ENCODE data around the gene ZIM2. TPM values are rescaled to one million over a fixed set of nuclear protein-coding genes. Genes with fewer than 3 reads are reported as not detected.

ZIM2 gene
- total and polyA plus RNA-seq, 2 of the 4 experiments (the other 2 are of a cell fraction), result not detected

DNA sequence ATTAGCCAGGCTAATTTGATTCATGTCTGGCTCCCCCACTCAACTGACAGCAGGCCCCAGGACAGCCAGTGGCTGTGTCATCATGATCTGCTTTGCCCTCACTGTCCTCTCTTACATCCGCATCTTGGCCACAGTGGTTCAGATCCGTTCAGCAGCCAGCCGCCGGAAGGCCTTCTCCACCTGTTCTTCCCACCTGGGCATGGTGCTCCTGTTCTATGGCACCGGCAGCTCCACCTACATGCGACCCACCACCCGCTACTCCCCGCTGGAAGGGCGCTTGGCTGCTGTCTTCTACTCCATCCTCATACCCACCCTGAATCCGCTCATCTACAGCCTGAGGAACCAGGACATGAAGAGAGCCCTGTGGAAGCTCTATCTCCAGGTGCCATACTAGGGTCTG, 79.7 kb downstream of the ZIM2 start:
- Histone ChIP-seq H2BK20ac (ENCODE audit: low read depth, low read length) (no peak overlapping the region), H3K27me3 (ENCODE audit: control insufficient read depth, insufficient read depth, low read length) (no peaks in the 10 kb centered on the region), H4K8ac (ENCODE audit: low read depth in 2 of 2, low read length in 2 of 2) (no peak overlapping the region), H4K5ac (ENCODE audit: low read depth, low read length) (no peak overlapping the region), H3K4ac (ENCODE audit: low read depth, low read length) (no peak overlapping the region), H3K27ac (ENCODE audit: insufficient read depth, low read length) (no peak overlapping the region), H2AFZ (replicated peaks; ENCODE audit: low read length, poor library complexity) (no peak overlapping the region), H3K9ac (ENCODE audit: low read depth, low read length) (no peak overlapping the region), H2BK120ac (ENCODE audit: low read depth, low read length) (no peak overlapping the region), H4K91ac (ENCODE audit: insufficient read depth, low read depth, low read length) (no peak overlapping the region), H2BK5ac (ENCODE audit: low read depth, low read length, poor library complexity, severe bottlenecking) (no peak overlapping the region), H3K56ac (ENCODE audit: extremely low read depth, insufficient read depth, low read length) (no peak overlapping the region), H2BK15ac (ENCODE audit: low read depth, low read length) (no peak overlapping the region), H3K4me2 (ENCODE audit: low read depth, low read length) (no peak overlapping the region), H3K4me1 (ENCODE audit: control insufficient read depth, insufficient read depth, low read length) (no peaks in the 10 kb centered on the region), H3K79me1 (ENCODE audit: low read depth in 1 of 2, low read length in 2 of 2) (no peaks in the 10 kb centered on the region), H3K9me1 (ENCODE audit: insufficient read depth, low read length) (no peaks in the 10 kb centered on the region), H3K18ac (ENCODE audit: low read depth, low read length) (no peak overlapping the region), H2AK5ac (ENCODE audit: low read depth, low read length) (no peak overlapping the region), H3K9me3 (ENCODE audit: control insufficient read depth, insufficient read depth, low read length) (peaks cover 50% of the 10 kb centered on the region), H2AK9ac (replicated peaks; ENCODE audit: low read depth, low read length, poor library complexity) (no peak overlapping the region), H4K20me1 (ENCODE audit: insufficient read depth, low read length) (no peaks in the 10 kb centered on the region), H3K23ac (ENCODE audit: low read depth, low read length) (no peak overlapping the region), H3K4me3 (ENCODE audit: insufficient read depth, low read depth, low read length) (no peak overlapping the region), H3K14ac (replicated peaks; ENCODE audit: low read depth, low read length) (no peak overlapping the region), H3K36me3 (ENCODE audit: control insufficient read depth, insufficient read depth, low read length) (no peaks in the 10 kb centered on the region)
- no peak for ATAC-seq (ENCODE audit: low read depth)
- DNase-seq, result no peak
- intact Hi-C loops (cut with micrococcal nuclease), result no loop called here
- in situ Hi-C loops (cut with MboI; ENCODE audit: low sequenced_read_pairs), result no loop called here
- WGBS, 2 experiments (ENCODE audit: extremely low coverage in 2 of 2, insufficient read length in 1 of 2), result no CpG with 5 or more reads among the region's 10 CpGs
- no TSS peak for BruUV-seq (replicated peaks)
- ChIA-PET POLR2A (ENCODE audit: unreplicated experiment) (no interaction called here), CTCF (no interaction called here)
- dilution Hi-C loops (cut with HindIII; ENCODE audit: low sequenced_read_pairs, unreplicated experiment), result no loop called here
- no peak for TF ChIP-seq CHD1 (IDR thresholded peaks at IDR 0.05; ENCODE audit: low read depth, low read length)
- no peak for TF ChIP-seq RFX5 (IDR thresholded peaks at IDR 0.05; ENCODE audit: low read depth, low read length)
- TF ChIP-seq MAZ (IDR thresholded peaks at IDR 0.05; ENCODE audit: borderline replicate concordance, low read depth, low read length), result no peak
- TF ChIP-seq NFE2L2 (IDR thresholded peaks at IDR 0.05; ENCODE audit: low read depth, low read length), result no peak
- no peak for TF ChIP-seq RAD21 (IDR thresholded peaks at IDR 0.05; ENCODE audit: low read length)
- TF ChIP-seq MXI1 (IDR thresholded peaks at IDR 0.05; ENCODE audit: borderline replicate concordance, low read depth, low read length), result no peak
- no peak for TF ChIP-seq MAFK (IDR thresholded peaks at IDR 0.05; ENCODE audit: low read depth, low read length)
- no peak for TF ChIP-seq CTCF (conservative IDR thresholded peaks at IDR 0.05; ENCODE audit: low read depth, low read length)
- no peak for TF ChIP-seq FOS (IDR thresholded peaks at IDR 0.05; ENCODE audit: low read depth, low read length)
- TF ChIP-seq ELK1 (IDR thresholded peaks at IDR 0.05; ENCODE audit: borderline replicate concordance, low read depth, low read length), result no peak
- no peak for TF ChIP-seq SMC3 (IDR thresholded peaks at IDR 0.05; ENCODE audit: low read depth, low read length)

Measured in IMR-90 (cell line).